HCT116 (cell line): ENCODE measurements around the gene COA3. TPM values are rescaled to one million over a fixed set of nuclear protein-coding genes. Genes with fewer than 3 reads are reported as not detected.

ENCODE experiments used
- ATAC-seq: fragments of 200-7000 bp; cut with Tn5 transposase; 2 replicates; pipeline ENCODE4 v1.9.1; 2020; ENCODE audit warnings: mild to moderate bottlenecking, moderate library complexity
- Bru-seq: library from RNA; stranded (reverse); fragments of 400-500 nt; gene quantifications from one replicate; lab custom pipeline; 2021; lab: Mats Ljungman, UMichigan
- BruChase-seq, 2 experiments: library from RNA; stranded (reverse); fragments of 400-500 nt; gene quantifications; one replicate each; lab custom pipeline; 2021; lab: Mats Ljungman, UMichigan
- BruUV-seq: library from RNA; stranded (reverse); fragments of 400-500 nt; replicated peaks from 2 replicates; lab custom pipeline; 2021; lab: Mats Ljungman, UMichigan
- CTCF ChIA-PET: fragments of 300-600 bp; sonication (Branson Sonifier 250); formaldehyde crosslinking; loops from one replicate; lab custom pipeline; 2021; ENCODE audit warnings: antibody characterized with exemption; lab: Charles Lee
- POLR2A ChIA-PET: fragments of 300-600, 350-600 bp; sonication (Branson Sonifier 250); formaldehyde crosslinking; loops from one replicate; lab custom pipeline; 2021; ENCODE audit warnings: antibody characterized with exemption; lab: Charles Lee
- RAD21 ChIA-PET, 2 experiments: fragments of 300-600 bp; sonication (Branson Sonifier 250); formaldehyde crosslinking; loops; one replicate each; lab custom pipeline; 2023; ENCODE audit warnings: low total read pairs in 2 of 2; ENCODE audit not compliant: uncharacterized antibody in 2 of 2, unreplicated experiment in 2 of 2, low non-redundant PET in 1 of 2; lab: Charles Lee
- DNase-seq: peaks from one replicate; pipeline ENCODE4 v3.0.0-alpha.2; 2010; ENCODE audit warnings: low read depth, low spot score
- H2AFZ ChIP-seq: fragments of 200-600 bp; shearing (Covaris generic), sonication (generic); 2 replicates; pipeline ENCODE4 v1.6.1; 2017; ENCODE audit warnings: low read depth, mixed run types, mixed read lengths, antibody characterized with exemption, low read length; ENCODE audit not compliant: poor library complexity, severe bottlenecking
- H3K27ac ChIP-seq: 2 replicates; pipeline ENCODE4 v1.5.1; 2012; ENCODE audit warnings: low read depth, low read length
- H3K27me3 ChIP-seq: fragments of 200-600 bp; sonication (generic); 2 replicates; pipeline ENCODE4 v1.6.1; 2016; ENCODE audit warnings: mixed run types, low read length, mixed read lengths; ENCODE audit not compliant: insufficient read depth
- H3K36me3 ChIP-seq, 2 experiments: fragments of 200-500 bp in 1 of 2; fragments of 200-600 bp in 1 of 2; sonication (Bioruptor generic) in 1 of 2; sonication (generic) in 1 of 2; 2 replicates each; pipeline versions ENCODE4 v1.5.1 to v1.6.1; 2014 to 2016; ENCODE audit warnings: low read length in 2 of 2, inconsistent platforms in 1 of 2, mixed read lengths in 1 of 2, mixed run types in 1 of 2; ENCODE audit not compliant: insufficient read depth in 2 of 2, control insufficient read depth in 1 of 2
- H3K4me1 ChIP-seq, 2 experiments: fragments of 200-600 bp in 1 of 2; sonication (generic) in 1 of 2; 2 replicates each; pipeline versions ENCODE4 v1.5.1 to v1.6.1; 2012 to 2017; ENCODE audit warnings: low read length in 2 of 2, inconsistent platforms in 1 of 2, mild to moderate bottlenecking in 1 of 2, mixed read lengths in 1 of 2, mixed run types in 1 of 2, moderate library complexity in 1 of 2; ENCODE audit not compliant: insufficient read depth in 2 of 2, control insufficient read depth in 1 of 2
- H3K4me2 ChIP-seq: fragments of 200-600 bp; sonication (generic); 2 replicates; pipeline ENCODE4 v1.6.1; 2017; ENCODE audit warnings: mixed run types, low read length, mixed read lengths
- H3K4me3 ChIP-seq, 2 experiments: fragments of 200-600 bp in 1 of 2; sonication (generic) in 1 of 2; replicated peaks in 1 of 2; 2 replicates each; pipeline ENCODE4 v1.5.1; 2011 to 2016; ENCODE audit warnings: low read length in 2 of 2, control low read depth in 1 of 2, low read depth in 1 of 2, mild to moderate bottlenecking in 1 of 2, mixed read lengths in 1 of 2, mixed run types in 1 of 2
- H3K79me2 ChIP-seq: fragments of 200-600 bp; sonication (generic); 2 replicates; pipeline ENCODE4 v1.6.1; 2017; ENCODE audit warnings: mild to moderate bottlenecking, mixed run types, low read length, moderate library complexity, mixed read lengths; ENCODE audit not compliant: insufficient read depth
- H3K9ac ChIP-seq: fragments of 200-600 bp; sonication (generic); 2 replicates; pipeline ENCODE4 v1.6.1; 2016; ENCODE audit warnings: low read length, mixed read lengths
- H3K9me2 ChIP-seq: fragments of 200-600 bp; sonication (generic), shearing (Covaris generic); 2 replicates; pipeline ENCODE4 v1.6.1; 2017; ENCODE audit warnings: mixed run types, mild to moderate bottlenecking, moderate library complexity; ENCODE audit not compliant: insufficient read depth
- H3K9me3 ChIP-seq, 2 experiments: fragments of 200-500 bp in 1 of 2; fragments of 200-600 bp in 1 of 2; sonication (Bioruptor generic) in 1 of 2; sonication (generic) in 1 of 2; 2 replicates each; pipeline ENCODE4 v1.6.1; 2014 to 2017; ENCODE audit warnings: low read length in 2 of 2, mixed read lengths in 2 of 2, inconsistent platforms in 1 of 2, low read depth in 1 of 2, mild to moderate bottlenecking in 1 of 2, mixed run types in 1 of 2, moderate library complexity in 1 of 2; ENCODE audit not compliant: control insufficient read depth in 1 of 2, insufficient read depth in 1 of 2
- H4K20me1 ChIP-seq: fragments of 200-600 bp; sonication (generic), shearing (Covaris generic); 2 replicates; pipeline ENCODE4 v1.6.1; 2017; ENCODE audit warnings: mixed run types, mild to moderate bottlenecking, moderate library complexity; ENCODE audit not compliant: insufficient read depth
- CBX3 ChIP-seq: IDR thresholded peaks from 2 replicates; pipeline ENCODE4 v1.6.1; 2012; ENCODE audit warnings: low read depth
- MAX ChIP-seq: IDR thresholded peaks from 2 replicates; pipeline ENCODE4 v1.6.1; 2012
- POLR2AphosphoS5 ChIP-seq: IDR thresholded peaks from 2 replicates; pipeline ENCODE4 v1.6.1; 2011; ENCODE audit warnings: mild to moderate bottlenecking, low read depth, low read length, moderate library complexity
- REST ChIP-seq: IDR thresholded peaks from 2 replicates; pipeline ENCODE4 v1.6.1; 2012; ENCODE audit warnings: low read depth
- SIN3A ChIP-seq: IDR thresholded peaks from 2 replicates; pipeline ENCODE4 v1.6.1; 2012; ENCODE audit warnings: low read depth
- SP1 ChIP-seq: IDR thresholded peaks from 2 replicates; pipeline ENCODE4 v1.6.1; 2012; ENCODE audit warnings: low read depth
- SRF ChIP-seq: IDR thresholded peaks from 2 replicates; pipeline ENCODE4 v1.6.1; 2012; ENCODE audit warnings: low read depth
- TCF7L2 ChIP-seq: IDR thresholded peaks from 2 replicates; pipeline ENCODE4 v1.7.0; 2011; ENCODE audit warnings: borderline replicate concordance, inconsistent platforms; ENCODE audit not compliant: insufficient read depth, insufficient read length; ENCODE audit errors: extremely low read depth
- YY1 ChIP-seq: IDR thresholded peaks from 2 replicates; pipeline ENCODE4 v1.6.1; 2011; ENCODE audit warnings: low read length, low read depth, moderate library complexity, mild to moderate bottlenecking; ENCODE audit not compliant: insufficient replicate concordance; ENCODE audit errors: extremely low read depth
- ZBTB33 ChIP-seq: IDR thresholded peaks from 2 replicates; pipeline ENCODE4 v1.6.1; 2011; ENCODE audit warnings: mild to moderate bottlenecking, low read length, moderate library complexity; ENCODE audit not compliant: insufficient replicate concordance; ENCODE audit errors: extremely low read depth
- ZFX ChIP-seq: fragments of 450-650 bp; IDR thresholded peaks from 2 replicates; pipeline ENCODE4 v1.6.1; 2017
- intact Hi-C: fragments of 100-400 bp; cut with micrococcal nuclease; formaldehyde crosslinking; loops from 2 replicates; pipeline ENCODE4 v1.10.0; 2022
- long read RNA-seq: library from polyadenylated mRNA; unstranded; transcript quantifications from one replicate; pipeline ENCODE4 v2.0.0, GENCODE V29; 2021; ENCODE audit not compliant: unreplicated experiment
- polyA plus RNA-seq: library from polyadenylated mRNA; unstranded; fragments of >200 nt; gene quantifications from 2 replicates; pipeline ENCODE4 v1.2.1, GENCODE V29; 2012; ENCODE audit warnings: missing spikeins
- total RNA-seq: library from RNA; stranded (reverse); gene quantifications from one replicate; pipeline ENCODE4 v1.2.1, GENCODE V29; 2021; ENCODE audit not compliant: unreplicated experiment

The COA3 gene
- total RNA-seq (37.1 TPM), Bru-seq, nascent RNA (percentile 86 among the genes with signal in this experiment), BruChase-seq, experiment 1, labeled RNA remaining after a 6-hour chase (percentile 84 among the genes with signal in this experiment), BruChase-seq, experiment 2, labeled RNA remaining after a 2-hour chase (percentile 80 among the genes with signal in this experiment)
- polyA plus RNA-seq, result 41.4 and 44.5 TPM in 2 replicates
- long read RNA-seq, transcript COA3-201 (2 exons, 771 nt), result major isoform, 24 of 28 reads
- long read RNA-seq, partial matches to known transcripts, result 4 of 28 reads
- long read RNA-seq, other reads (novel, unspliced or antisense), result 0 of 28 reads

GRCh38 chr17:42798383-42799380 lies at the start of gene COA3, which contains the start of gene CNTD1:
Gene COA3 (minus strand): TSS chr17:42798704. CDS start chr17:42798681, 23 bp downstream.
Gene CNTD1 (plus strand): TSS chr17:42798861. CDS start chr17:42799068, 207 bp downstream.
- peaks cover 4 to 9% of the 10 kb centered on the region in 2 experiments; a peak in 2 of 4 replicates for H3K4me1 ChIP-seq
- ChIA-PET RAD21 (interaction anchor here in 1 of 2 experiments (0.6 kb wide), 1 partner anchor 47 kb away, joined by 8 read pairs; no protein-coding TSS in a partner anchor), CTCF (interaction anchor here (0.8 to 1.5 kb wide), 4 partner anchors 19 to 220 kb away, joined by 3 to 8 read pairs (median 4); partner anchors contain the start of gene BECN1), POLR2A (interaction anchor here (1.0 kb wide), 1 partner anchor 26 kb away, joined by 3 read pairs; the partner anchor contains the start of gene BECN1)
- DNase-seq, result peak; percentile 86
- intact Hi-C loops, result no loop called here
- H3K4me3 ChIP-seq, result peak within 1 kb of the TSS; percentile 83 to 88
- H3K27ac ChIP-seq, result peak within 1 kb of the TSS; percentile 26
- ATAC-seq, result peak; percentile 100
- peaks cover 8% of the 10 kb centered on the region; the same call in 1 of the 2 replicates for H3K79me2 ChIP-seq
- no peaks in the 10 kb centered on the region for H3K9me2 ChIP-seq
- no peaks in the 10 kb centered on the region for H3K27me3 ChIP-seq
- no peaks in the 10 kb centered on the region for H4K20me1 ChIP-seq
- TF ChIP-seq YY1 (peak; percentile 94), ZFX (peak; percentile 82), REST (no peak), MAX (peak; percentile 100), TCF7L2 (no peak), SIN3A (peak; percentile 51; the same call in 1 of the 2 replicates), POLR2AphosphoS5 (peak; percentile 87), SP1 (peak; percentile 84; the same call in 1 of the 2 replicates), SRF (no peak), ZBTB33 (peak; percentile 23), CBX3 (peak; percentile 100)
- H2AFZ ChIP-seq, result peak within 1 kb of the TSS; percentile 52
- BruUV-seq, result no TSS peak
- H3K4me2 ChIP-seq, result peak within 1 kb of the TSS; percentile 85
- H3K36me3 ChIP-seq, result no peaks in the 10 kb centered on the region
- no peaks in the 10 kb centered on the region for H3K9me3 ChIP-seq
- peak within 1 kb of the TSS; percentile 83 for H3K9ac ChIP-seq
